Endothelial cell of umbilical vein (primary cell): Measurements from ENCODE around the gene SLCO3A1. TPM values are rescaled to one million over a fixed set of nuclear protein-coding genes. Genes with fewer than 3 reads are reported as not detected.

Experiments
- BruUV-seq: library from RNA; stranded (reverse); fragments of 400-500 nt; replicated peaks from 2 replicates; lab custom pipeline; 2021; lab: Mats Ljungman, UMichigan
- CTCF ChIA-PET: fragments of 300-600, 350-600 bp; sonication (Branson Sonifier 250); formaldehyde crosslinking; loops from one replicate; lab custom pipeline; 2021; ENCODE audit warnings: antibody characterized with exemption, inconsistent platforms; lab: Charles Lee
- POLR2A ChIA-PET: fragments of 300-600, 350-600 bp; sonication (Branson Sonifier 250); formaldehyde crosslinking; loops from one replicate; lab custom pipeline; 2021; ENCODE audit warnings: antibody characterized with exemption, inconsistent platforms; lab: Charles Lee
- DNase-seq: peaks from one replicate; pipeline ENCODE4 v3.0.0-alpha.2; 2011; ENCODE audit warnings: low read depth, low spot score
- FAIRE-seq: peaks from 2 replicates; lab custom pipeline; 2011; peaks lifted over from hg19 to GRCh38; lab: Jason Lieb, UNC
- H2AFZ ChIP-seq: 2 replicates; pipeline ENCODE4 v1.6.0; 2012; ENCODE audit warnings: low read depth, low read length, control low read depth, inconsistent platforms
- H3K27ac ChIP-seq: 2 replicates; pipeline ENCODE4 v1.5.1; 2011; ENCODE audit warnings: low read depth, mild to moderate bottlenecking, control low read depth, low read length, moderate library complexity; ENCODE audit not compliant: insufficient read depth
- H3K27me3 ChIP-seq, 2 experiments: 2 replicates each; pipeline versions ENCODE4 v1.6.0 to v1.6.1; 2011; ENCODE audit warnings: low read length in 2 of 2, mixed read lengths in 1 of 2; ENCODE audit not compliant: control insufficient read depth in 2 of 2, insufficient read depth in 2 of 2
- H3K36me3 ChIP-seq, 2 experiments: 2 replicates in 1 of 2; 3 replicates in 1 of 2; pipeline ENCODE4 v1.5.1; 2011; ENCODE audit warnings: low read length in 2 of 2, mild to moderate bottlenecking in 1 of 2, moderate library complexity in 1 of 2; ENCODE audit not compliant: control insufficient read depth in 2 of 2, insufficient read depth in 2 of 2; ENCODE audit errors: extremely low read depth in 1 of 2
- H3K4me1 ChIP-seq: 3 replicates; pipeline ENCODE4 v1.5.1; 2011; ENCODE audit warnings: mild to moderate bottlenecking, low read length; ENCODE audit not compliant: control insufficient read depth, insufficient read depth; ENCODE audit errors: extremely low read depth
- H3K4me2 ChIP-seq: 2 replicates; pipeline ENCODE4 v1.6.1; 2011; ENCODE audit warnings: low read length, control low read depth, mixed read lengths; ENCODE audit not compliant: insufficient read depth
- H3K4me3 ChIP-seq, 3 experiments: fragments of 200-600 bp in 1 of 3; sonication (generic), shearing (Covaris generic) in 1 of 3; replicated peaks in 1 of 3; 2 replicates each; pipeline ENCODE4 v1.5.1; 2011 to 2016; ENCODE audit warnings: control low read depth in 3 of 3, low read length in 3 of 3, mild to moderate bottlenecking in 2 of 3, inconsistent platforms in 1 of 3, low read depth in 1 of 3, moderate library complexity in 1 of 3; ENCODE audit not compliant: insufficient read depth in 1 of 3
- H3K79me2 ChIP-seq: 2 replicates; pipeline ENCODE4 v1.6.0; 2012; ENCODE audit warnings: low read length, inconsistent platforms; ENCODE audit not compliant: control insufficient read depth, insufficient read depth
- H3K9ac ChIP-seq: replicated peaks from 2 replicates; pipeline ENCODE3; 2011; ENCODE audit warnings: low read length, control low read depth; ENCODE audit not compliant: insufficient read depth; ENCODE audit errors: extremely low read depth
- H3K9me1 ChIP-seq: replicated peaks from 3 replicates; pipeline ENCODE4 v1.6.0; 2011; ENCODE audit warnings: mild to moderate bottlenecking, low read length; ENCODE audit not compliant: control insufficient read depth, insufficient read depth; ENCODE audit errors: extremely low read depth
- H3K9me3 ChIP-seq: replicated peaks from 2 replicates; pipeline ENCODE4 v1.5.1; 2012; ENCODE audit warnings: low read length, inconsistent platforms; ENCODE audit not compliant: control insufficient read depth, insufficient read depth
- H4K20me1 ChIP-seq: replicated peaks from 2 replicates; pipeline ENCODE3; 2011; ENCODE audit warnings: mild to moderate bottlenecking, low read length; ENCODE audit not compliant: control insufficient read depth, insufficient read depth; ENCODE audit errors: extremely low read depth
- EZH2 ChIP-seq: IDR thresholded peaks from 2 replicates; pipeline ENCODE4 v1.6.1; 2012; ENCODE audit warnings: borderline replicate concordance, low read depth, mild to moderate bottlenecking, moderate library complexity, low read length, inconsistent platforms; ENCODE audit not compliant: severe bottlenecking
- FOS ChIP-seq: IDR thresholded peaks from 2 replicates; pipeline ENCODE4 v1.6.1; 2011; ENCODE audit warnings: mild to moderate bottlenecking, low read length, moderate library complexity, borderline replicate concordance; ENCODE audit not compliant: insufficient read depth
- GATA2 ChIP-seq: IDR thresholded peaks from 2 replicates; pipeline ENCODE4 v1.7.0; 2011; ENCODE audit warnings: low read depth, mild to moderate bottlenecking, moderate library complexity, mixed read lengths, low read length; ENCODE audit not compliant: insufficient read length, insufficient read depth
- JUN ChIP-seq: IDR thresholded peaks from 2 replicates; pipeline ENCODE4 v1.6.1; 2011; ENCODE audit warnings: borderline replicate concordance, low read depth; ENCODE audit not compliant: insufficient read length, insufficient read depth
- MYC ChIP-seq: IDR thresholded peaks from one replicate; pipeline ENCODE4 v1.6.1; 2011; ENCODE audit warnings: mild to moderate bottlenecking, low read depth, low read length
- POLR2A ChIP-seq: IDR thresholded peaks from 2 replicates; pipeline ENCODE4 v1.6.1; 2012; ENCODE audit warnings: low read depth, mild to moderate bottlenecking, control low read depth, low read length
- POLR2AphosphoS5 ChIP-seq: IDR thresholded peaks from 2 replicates; pipeline ENCODE4 v1.6.1; 2012; ENCODE audit warnings: low read depth, mild to moderate bottlenecking, control low read depth, low read length, moderate library complexity; ENCODE audit not compliant: insufficient read depth
- dilution Hi-C: fragments of 300-500 bp; cut with MboI; formaldehyde crosslinking; loops from one replicate; pipeline ENCODE4 v1.15.0; 2019; ENCODE audit warnings: low sequenced_read_pairs; ENCODE audit not compliant: extremely low pct_ligation_motif_present
- intact Hi-C: fragments of 100-400 bp; cut with micrococcal nuclease; formaldehyde crosslinking; loops from one replicate; pipeline ENCODE4 v1.10.0; 2022
- polyA plus RNA-seq, 4 experiments: library from polyadenylated mRNA; depleted of rRNA in 3 of 4; stranded (reverse) in 3 of 4; unstranded in 1 of 4; fragments of >200 nt; gene quantifications; 2 replicates each; pipeline versions ENCODE4 v1.2.1 to v1.2.3, GENCODE V29; 2011 to 2012; ENCODE audit warnings: missing spikeins in 1 of 4
- total RNA-seq: library from RNA; stranded (reverse); gene quantifications from 2 replicates; pipeline ENCODE4 v1.2.3, GENCODE V29; 2021
- TF ChIP-seq, protein P1 (sequence below), 2 donors: IDR thresholded peaks; 1 replicate in 1 of 2; 2 replicates in 1 of 2; pipeline ENCODE4 v1.5.1; 2011; ENCODE audit warnings: low read length in 2 of 2, mild to moderate bottlenecking in 2 of 2, moderate library complexity in 2 of 2, control low read depth in 1 of 2, inconsistent platforms in 1 of 2, low read depth in 1 of 2; ENCODE audit not compliant: insufficient read depth in 1 of 2; ENCODE audit errors: extremely low read depth in 1 of 2
- TF ChIP-seq, protein P2 (sequence below): IDR thresholded peaks from 2 replicates; pipeline ENCODE4 v1.6.1; 2011; ENCODE audit not compliant: insufficient read depth, insufficient read length

Gene SLCO3A1
- total and polyA plus RNA-seq, 2 donors (not counting 3 experiments of a cell fraction or from before 2014, with no cell fraction given), result 0.88 to 0.92 TPM

DNA sequence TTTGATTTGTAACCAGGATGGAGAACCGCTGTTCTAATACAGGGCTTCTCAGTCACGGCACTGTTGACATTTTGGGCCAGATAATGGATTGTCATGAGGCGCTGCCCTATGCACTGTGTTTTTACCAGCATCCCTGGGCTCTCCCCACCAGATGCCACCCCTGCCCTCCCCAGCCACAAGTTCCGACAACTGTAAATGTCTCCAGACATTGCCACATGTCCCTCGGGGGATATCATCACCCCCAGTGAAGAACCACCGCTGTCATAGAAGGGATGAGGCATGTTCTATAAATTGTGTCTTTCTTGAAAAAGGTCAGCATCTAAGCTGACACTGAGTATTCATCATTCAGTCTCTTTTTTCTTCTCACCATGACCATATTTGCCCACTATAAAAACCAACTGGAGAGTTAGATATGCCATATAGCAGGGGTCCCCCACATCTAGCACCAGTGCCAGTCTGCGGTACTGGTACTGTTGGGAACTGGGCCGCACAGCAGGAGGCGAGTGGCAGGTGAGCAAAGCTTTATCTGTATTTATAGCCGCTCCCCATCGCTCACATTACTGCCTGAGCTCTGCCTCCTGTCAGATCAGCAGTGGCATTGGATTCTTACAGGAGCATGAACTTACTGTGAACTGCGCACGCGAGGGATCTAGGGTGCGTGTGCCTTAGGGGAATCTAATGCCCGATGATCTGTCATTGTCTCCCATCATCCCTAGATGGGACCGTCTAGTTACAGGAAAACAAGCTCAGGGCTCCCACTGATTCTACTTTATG, 279.7 kb downstream of the SLCO3A1 start:
- TF ChIP-seq, protein P1, sequence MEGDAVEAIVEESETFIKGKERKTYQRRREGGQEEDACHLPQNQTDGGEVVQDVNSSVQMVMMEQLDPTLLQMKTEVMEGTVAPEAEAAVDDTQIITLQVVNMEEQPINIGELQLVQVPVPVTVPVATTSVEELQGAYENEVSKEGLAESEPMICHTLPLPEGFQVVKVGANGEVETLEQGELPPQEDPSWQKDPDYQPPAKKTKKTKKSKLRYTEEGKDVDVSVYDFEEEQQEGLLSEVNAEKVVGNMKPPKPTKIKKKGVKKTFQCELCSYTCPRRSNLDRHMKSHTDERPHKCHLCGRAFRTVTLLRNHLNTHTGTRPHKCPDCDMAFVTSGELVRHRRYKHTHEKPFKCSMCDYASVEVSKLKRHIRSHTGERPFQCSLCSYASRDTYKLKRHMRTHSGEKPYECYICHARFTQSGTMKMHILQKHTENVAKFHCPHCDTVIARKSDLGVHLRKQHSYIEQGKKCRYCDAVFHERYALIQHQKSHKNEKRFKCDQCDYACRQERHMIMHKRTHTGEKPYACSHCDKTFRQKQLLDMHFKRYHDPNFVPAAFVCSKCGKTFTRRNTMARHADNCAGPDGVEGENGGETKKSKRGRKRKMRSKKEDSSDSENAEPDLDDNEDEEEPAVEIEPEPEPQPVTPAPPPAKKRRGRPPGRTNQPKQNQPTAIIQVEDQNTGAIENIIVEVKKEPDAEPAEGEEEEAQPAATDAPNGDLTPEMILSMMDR (IDR thresholded peaks at IDR 0.05; ENCODE audit: extremely low read depth in 1 of 2, insufficient read depth in 1 of 2, low read depth in 1 of 2, low read length in 2 of 2), result no peak
- TF ChIP-seq JUN (no peak), MYC (no peak), POLR2AphosphoS5 (no peak), GATA2 (no peak), POLR2A (no peak), FOS (no peak), EZH2 (no peak)
- TF ChIP-seq, protein P2, sequence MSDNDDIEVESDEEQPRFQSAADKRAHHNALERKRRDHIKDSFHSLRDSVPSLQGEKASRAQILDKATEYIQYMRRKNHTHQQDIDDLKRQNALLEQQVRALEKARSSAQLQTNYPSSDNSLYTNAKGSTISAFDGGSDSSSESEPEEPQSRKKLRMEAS, result no peak
- CTCF ChIA-PET, result no interaction called here
- DNase-seq (no peak), FAIRE-seq (no peak)
- Histone ChIP-seq H3K79me2 (no peaks in the 10 kb centered on the region), H3K27ac (no peak overlapping the region), H3K4me2 (no peak overlapping the region), H3K4me3 (no peak overlapping the region), H3K9ac (no peak overlapping the region), H3K9me3 (no peaks in the 10 kb centered on the region), H3K36me3 (no peaks in the 10 kb centered on the region), H3K9me1 (no peaks in the 10 kb centered on the region), H2AFZ (no peak overlapping the region), H3K4me1 (no peaks in the 10 kb centered on the region), H3K27me3 (no peaks in the 10 kb centered on the region), H4K20me1 (no peaks in the 10 kb centered on the region)
- no TSS peak for BruUV-seq
- intact Hi-C loops, result no loop called here
- POLR2A ChIA-PET, result no interaction called here
- dilution Hi-C loops, result no loop called here
